DMS53 treated with DMSO at 0.1 percent for 48 hours (cell line): ENCODE data around the gene ZNF512.
A peak's percentile ranks its signal among the peaks of the same experiment; 100 is the strongest.
"Not testable (repeated sequence)": the region's sequence is repeated elsewhere in the genome, so short reads cannot be mapped to it uniquely, and the experiment has no call there.

Experiments used
- DNase-seq: peaks from one replicate; lab custom pipeline; 2025; ENCODE audit not compliant: unreplicated experiment; lab: John Stamatoyannopoulos, UW

Gene ZNF512

DNA sequence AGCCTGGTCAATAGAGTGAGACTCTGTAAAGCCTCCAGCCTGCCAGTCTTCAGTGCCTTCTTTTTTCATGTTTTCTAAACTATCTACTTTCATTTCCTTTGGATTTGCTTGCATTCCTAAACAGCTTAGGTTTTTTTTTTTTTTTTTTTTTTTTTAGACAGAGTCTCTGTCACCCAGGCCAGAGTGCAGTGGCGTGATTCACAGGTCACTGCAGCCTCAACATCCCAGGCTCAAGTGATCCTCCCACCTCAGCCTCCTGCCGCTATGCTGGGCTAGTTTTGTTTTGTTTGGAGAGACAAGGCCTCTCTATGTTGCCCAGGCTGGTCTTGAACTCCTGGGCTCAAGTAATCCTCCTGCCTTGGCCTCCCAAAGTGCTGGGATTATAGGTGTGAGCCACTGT lies 47.4 kb downstream of the ZNF512 start:
- DNase-seq: not testable (repeated sequence)

DNA sequence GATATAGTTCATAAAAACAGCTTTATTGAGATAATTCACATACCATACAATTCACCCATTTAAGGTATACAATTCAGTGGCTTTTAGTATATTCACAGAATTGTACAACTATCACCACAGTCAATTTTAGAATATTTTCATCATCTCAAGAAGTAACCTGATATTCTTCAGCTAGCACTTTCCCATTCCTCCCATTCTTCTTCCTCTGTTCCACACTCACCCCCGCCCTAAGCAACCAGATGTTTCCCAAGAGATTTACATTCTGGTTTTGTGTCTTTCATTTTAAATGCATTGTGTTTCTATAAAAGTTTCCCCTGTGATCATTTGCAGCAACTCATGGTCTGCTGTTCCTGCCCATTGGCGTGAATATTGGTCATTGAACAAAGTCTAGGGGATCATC lies 51.4 kb downstream of the ZNF512 start:
- DNase-seq: no peak

DNA sequence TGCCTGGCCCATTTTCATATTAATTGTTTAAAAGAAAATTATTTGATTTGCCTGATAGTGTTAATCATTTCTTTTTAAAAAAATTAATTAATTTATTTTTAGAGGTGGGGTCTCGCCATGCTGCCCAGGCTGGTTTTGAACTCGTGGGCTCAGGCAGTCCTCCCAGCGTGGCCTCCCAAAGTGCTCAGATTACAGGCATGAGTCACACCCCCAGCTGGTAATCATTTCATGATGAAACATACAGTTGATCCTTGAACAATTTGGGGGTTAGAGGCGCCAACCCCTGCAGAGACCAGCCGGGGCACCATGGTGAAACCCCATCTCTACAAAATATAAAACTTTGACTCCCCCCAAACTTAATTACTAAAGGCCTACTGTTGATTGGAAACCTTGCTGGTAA lies 53.9 kb downstream of the ZNF512 start:
- no peak for DNase-seq

DNA sequence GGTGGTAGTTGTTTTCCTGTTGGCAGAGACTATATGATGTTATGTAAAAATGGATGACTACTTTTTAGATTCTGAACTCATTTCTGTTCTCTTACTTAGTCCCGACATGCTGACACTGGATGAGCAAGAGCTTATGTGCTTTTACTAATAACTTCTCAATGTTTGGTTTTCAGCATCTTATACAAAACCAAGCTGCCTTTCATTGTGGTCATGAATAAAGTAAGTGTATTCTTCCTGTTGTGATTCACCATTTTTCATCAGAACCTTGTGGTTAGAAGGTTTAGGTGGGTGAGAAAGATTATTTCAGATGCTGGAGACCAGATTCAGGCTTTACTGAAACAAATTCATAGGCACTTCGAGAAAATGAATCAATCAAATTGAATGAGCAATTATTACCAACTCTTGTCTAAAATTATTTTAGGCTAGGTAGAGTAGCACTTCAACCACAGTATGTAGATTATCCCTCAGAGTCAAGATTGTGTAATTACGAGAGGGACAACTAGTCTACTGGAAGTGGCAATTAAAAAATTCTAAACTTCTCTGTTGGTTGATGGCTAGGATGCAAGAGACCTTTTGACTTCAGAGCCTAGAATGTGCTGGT lies 55.3 kb downstream of the ZNF512 start:
- no peak for DNase-seq

DNA sequence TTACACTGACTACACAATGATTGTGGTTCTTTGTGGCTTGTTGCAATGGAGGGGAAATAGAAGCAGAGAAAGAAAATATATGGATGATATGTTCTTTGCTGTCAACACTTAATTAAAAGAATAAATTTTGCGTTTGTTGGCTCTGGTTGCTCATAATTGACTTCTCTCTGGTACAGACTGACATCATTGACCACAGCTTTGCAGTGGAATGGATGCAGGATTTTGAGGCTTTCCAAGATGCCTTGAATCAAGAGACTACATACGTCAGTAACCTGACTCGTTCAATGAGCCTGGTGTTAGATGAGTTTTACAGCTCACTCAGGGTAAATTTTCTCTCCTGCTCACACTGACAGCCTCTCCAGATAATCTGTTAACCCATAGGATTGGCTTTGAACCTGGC lies 55.9 kb downstream of the ZNF512 start:
- no peak for DNase-seq

DNA sequence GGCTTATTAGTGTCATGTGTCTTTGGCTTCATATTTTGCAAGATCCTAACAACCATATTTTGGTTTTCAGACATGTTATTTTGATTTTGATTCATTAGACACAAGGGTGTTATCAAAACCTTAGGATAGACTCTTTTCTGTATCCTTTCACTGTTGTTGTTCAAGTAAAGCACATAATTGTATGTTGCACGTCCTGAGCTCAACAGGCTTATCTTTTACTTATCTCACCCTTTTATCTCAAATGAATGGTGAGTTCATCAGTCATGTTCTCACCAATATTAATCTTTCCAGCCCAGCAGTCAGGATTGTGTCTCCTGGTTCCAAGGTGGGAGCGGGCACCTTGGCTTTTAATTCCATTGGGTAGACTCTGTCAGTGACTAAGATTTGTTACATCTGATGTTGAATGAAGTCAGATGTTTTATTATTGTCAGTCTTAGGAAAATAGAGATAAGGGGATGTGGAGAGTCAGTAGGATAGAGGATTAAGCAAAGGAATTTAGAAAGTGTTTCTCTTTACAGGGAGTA lies 57.9 kb downstream of the ZNF512 start:
- no peak for DNase-seq

DNA sequence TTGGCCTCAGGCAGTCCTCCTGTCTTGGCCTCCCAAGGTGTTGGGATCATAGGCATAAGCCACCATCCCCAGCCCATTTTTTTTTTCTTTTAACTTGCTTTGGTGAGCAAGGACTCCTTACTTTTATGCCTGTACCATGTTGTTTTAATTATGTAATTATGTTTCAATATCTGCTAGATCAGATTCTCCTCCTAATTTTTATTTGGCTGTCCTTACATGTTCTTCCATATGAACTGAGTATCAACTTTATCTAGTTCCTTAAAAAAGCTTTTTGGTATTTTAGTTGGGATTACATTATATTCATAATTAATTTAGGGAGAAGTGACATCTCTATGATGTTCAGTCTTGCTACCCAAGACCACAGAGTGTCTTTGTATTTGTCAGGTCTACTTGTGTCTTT lies 62.4 kb downstream of the ZNF512 start:
- no peak for DNase-seq

DNA sequence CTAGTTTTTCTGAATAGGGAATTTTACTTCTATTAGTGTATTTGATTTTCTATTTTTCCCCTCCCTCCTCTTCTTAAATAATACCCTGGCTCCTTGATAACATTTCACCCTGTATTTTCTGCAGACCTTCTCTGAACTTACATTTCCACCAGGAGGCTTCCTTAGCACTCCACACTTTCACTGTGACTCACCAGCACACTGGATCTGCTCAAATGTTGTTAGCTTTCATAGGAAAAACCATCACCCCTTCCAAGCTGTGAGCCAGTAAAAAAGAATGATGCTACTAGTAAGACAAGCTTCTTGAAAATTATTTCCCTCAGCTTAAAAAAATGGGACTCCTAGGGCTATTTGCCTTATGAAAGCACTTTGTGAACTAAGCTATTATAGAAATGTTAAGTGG lies 64.4 kb downstream of the ZNF512 start:
- no peak for DNase-seq

DNA sequence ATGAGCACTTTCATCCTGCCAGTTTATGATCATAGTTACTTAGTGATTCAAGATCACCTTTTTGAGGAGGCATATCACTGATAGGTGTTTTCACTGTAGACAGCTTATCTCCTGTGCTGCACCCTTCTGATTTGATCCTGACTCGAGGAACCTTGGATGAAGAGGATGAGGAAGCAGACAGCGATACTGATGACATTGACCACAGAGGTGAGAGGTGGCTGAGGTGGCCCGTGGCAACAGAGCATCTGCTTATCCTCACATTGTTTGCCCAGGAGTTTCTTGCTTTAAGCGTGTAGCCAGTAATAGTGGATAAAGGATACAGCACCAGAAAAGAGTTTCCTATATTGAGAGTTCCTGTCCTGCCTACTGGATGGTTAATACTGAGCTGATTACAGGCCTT lies 64.9 kb downstream of the ZNF512 start:
- DNase-seq: no peak

DNA sequence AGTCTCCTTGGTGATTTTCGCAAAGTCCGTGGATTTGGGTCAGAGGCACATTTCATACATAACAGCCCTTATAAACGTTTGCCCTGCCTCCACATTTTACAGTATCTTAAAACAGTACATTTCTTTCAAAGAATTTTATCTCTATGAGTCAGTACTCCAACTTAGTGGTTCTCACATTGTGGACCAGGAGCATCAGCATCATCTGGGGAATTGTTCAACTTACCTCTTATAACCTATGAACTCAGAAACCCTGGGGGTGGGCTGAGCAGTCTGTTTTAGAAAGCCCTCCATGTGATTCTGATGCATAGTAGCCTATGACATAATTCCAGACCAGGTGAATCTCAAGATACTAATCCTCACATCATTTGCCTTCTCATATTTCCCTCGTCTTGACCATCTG lies 68.2 kb downstream of the ZNF512 start:
- no peak for DNase-seq

DNA sequence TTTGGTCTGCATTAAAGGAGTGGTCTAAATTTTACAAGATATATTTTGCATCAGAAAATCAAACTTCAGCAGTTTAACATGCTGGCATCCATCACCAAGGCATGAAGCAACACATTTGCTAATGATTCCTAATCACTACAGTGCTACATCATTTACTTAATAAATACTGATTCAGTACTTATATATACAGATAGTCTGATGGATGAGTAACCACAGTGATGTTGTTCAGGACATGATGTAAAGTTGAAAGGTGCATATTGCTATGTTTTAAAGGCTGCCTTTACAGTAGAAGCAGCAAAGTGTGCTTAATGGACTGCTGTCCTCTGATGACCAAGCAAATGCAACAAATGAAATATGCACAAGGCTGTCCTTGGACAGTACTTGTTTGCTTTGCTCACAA lies 69.5 kb downstream of the ZNF512 start:
- no peak for DNase-seq

DNA sequence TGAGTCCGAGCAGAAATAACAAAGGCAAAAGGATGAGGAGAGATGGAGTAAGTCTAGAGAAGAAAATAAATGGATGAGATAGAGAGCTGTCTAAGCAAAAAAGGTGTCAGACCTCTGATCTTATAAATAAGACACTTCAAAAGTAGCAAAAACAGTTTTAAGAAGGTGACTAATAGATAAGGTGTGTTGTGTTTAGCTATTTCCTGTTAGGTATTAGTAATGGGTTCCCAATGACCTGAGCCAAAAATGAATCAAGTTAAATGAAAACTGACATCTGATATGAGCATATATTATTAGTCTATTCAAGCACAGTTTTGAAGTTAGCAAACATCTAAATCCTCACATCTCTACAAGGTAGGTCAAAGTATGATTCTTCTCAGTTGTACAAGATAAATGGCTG lies 69.9 kb downstream of the ZNF512 start:
- DNase-seq: no peak

DNA sequence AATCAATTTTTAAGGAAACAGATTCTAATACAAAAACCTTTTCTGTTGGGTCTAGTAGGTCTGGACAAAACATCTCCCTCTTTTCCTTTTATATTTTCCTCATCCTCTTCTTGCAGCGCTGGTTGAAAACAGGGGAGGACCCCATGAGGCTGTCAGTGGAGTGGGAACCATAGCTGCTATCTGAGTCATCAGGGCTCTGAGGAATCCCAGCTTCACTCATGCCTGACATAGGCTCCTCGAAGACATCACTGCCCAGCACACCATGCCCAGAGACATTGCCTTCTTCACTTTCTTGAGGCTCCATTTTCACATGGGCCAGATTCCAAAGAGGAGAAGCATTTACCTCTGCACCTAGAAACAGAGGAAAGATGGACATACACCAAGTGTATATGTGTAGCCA lies 70.6 kb downstream of the ZNF512 start:
- no peak for DNase-seq

DNA sequence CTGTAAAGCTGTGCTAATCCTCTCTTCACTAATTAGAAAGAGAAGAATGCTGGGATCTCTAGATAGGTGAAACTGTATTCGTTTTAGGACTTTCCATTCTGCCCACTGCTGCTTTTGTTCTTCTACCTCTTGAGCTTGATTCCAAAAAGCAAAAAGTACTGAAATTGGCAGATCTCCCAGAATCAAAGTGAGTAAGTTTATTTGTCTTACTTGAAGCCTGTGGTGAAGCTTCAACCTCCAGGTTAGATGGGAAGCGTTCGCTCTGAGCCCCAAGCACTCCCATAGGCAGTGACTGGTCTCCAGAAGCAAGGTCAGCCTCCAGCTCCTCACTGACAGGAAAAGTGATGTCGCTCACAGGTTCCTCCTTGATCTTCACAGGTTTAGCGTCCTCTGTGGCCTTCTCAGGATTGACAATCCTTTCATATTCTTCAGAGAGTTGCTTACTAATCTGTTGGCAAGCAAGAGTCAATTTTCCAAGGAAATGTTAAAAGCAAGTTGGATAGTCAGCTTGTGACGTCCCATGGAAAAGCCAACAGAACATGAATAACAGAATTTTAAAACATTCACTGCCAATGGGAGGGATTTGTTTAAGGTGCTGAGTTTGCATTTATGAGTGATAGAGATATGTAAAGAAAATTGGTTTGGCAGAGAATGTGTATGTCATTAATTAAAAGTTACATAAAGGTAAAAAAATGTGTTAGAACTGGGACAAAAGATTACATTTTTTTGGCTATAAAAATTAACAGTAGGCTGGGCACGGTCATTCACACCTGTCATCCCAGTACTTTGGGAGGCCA lies 72.5 kb downstream of the ZNF512 start:
- no peak for DNase-seq

DNA sequence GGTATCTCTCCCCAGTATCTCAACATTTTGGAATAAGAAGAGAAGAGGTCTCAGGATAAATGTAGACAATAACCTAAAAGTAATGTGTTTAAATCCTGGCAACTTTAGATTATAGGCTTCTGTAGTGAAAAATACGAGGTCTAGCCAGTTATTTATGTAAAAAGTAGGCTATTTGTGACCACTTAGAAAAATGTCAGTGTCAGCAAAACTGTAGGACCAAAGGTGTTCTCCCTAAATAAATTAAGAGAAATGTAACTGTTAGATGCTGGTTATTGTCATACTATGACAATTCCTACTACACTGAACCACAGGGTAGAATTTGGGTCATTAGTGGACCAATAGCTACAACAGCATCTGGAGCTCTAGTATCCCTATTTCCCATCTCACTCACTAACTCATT lies 78.5 kb downstream of the ZNF512 start:
- DNase-seq: no peak

DNA sequence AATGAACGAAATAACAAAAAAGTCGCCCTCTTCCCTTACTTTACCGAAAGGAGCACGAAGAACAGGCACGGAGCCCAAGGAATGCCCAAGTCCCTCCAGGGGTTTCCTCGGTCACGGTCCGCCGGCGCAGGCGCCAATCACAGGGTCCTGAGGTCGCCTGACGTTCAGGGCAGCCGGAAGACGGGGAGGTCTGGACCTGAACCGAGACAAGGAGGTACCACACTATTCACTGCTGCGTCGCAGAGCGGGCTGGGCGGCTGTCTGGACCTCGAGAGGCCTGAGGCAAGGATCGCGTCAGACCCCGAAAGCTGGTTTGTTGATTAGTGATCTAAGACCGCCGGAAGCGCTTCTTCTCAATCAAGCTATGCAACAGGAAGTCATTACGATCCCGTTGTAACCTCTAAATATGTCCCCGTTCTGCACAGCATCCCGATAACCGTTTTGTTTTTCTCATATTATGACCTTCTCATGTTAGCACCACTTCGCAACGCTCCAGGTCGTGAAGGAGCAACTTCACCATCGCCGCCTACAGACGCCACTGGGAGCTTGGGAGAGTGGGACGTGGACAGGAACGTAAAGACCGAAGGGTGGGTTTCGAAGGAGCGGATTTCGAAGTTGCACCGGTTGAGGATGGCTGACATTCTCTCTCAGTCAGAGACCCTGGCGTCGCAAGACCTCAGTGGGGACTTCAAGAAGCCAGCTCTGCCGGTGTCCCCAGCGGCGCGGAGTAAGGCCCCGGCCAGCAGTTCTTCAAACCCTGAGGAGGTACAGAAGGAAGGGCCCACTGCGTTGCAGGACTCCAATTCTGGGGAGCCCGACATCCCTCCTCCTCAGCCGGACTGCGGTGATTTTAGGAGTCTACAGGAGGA lies 80.7 kb downstream of the ZNF512 start, which contains the start of the genes SLC4A1AP and SUPT7L:
SLC4A1AP (plus strand) TSS at position 605 of the 869 bp plus-strand sequence; CDS start at position 631, 26 bp downstream.
SUPT7L (minus strand) TSS at position 330 of the 869 bp plus-strand sequence. CDS start 1,422 bp downstream, outside the sequence.
- DNase-seq: peak; percentile 58

DNA sequence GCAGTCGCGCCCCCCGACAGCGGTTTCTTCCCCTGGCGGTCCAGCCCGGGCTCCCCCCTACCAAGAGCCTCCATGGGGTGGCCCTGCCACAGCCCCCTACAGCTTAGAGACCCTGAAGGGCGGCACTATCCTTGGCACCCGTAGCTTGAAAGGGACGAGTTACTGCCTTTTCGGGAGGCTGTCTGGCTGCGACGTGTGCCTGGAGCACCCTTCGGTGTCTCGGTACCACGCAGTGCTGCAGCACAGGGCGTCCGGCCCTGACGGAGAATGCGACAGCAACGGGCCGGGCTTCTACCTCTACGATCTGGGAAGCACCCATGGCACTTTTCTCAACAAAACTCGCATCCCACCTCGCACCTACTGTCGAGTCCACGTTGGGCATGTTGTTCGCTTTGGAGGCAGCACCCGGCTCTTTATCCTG lies 81.3 kb downstream of the ZNF512 start:
- no peak for DNase-seq

DNA sequence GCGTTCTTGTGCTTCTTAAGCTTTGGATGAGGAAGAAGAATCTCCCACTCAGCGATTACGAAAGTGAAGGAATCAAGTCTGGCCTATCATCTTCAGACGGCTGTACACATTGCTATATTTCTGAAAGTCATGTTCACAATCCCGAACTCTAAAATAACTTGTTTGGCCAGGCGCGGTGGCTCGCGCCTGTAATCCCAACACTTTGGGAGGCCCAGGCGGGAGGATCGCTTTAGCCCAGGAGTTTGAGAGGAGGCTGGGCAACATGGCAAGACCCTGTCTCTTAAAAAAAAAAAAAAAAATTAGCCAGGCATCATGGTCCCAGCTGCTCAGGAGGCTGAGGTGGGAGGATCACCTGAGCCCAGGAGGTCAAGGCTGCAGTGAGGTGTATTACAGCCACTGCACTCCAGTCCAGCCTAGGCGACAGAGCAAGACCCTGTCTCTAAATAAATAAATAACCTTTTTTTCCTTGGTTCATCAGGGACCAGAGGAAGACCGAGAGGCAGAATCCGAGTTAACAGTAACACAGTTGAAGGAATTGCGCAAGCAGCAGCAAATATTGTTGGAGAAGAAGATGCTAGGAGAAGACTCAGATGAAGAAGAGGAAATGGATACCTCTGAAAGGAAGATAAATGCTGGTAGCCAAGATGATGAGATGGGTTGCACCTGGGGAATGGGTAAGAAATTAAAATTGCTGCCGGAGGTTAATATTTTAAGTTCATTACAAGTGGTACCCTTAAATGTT lies 82.0 kb downstream of the ZNF512 start:
- no peak for DNase-seq

DNA sequence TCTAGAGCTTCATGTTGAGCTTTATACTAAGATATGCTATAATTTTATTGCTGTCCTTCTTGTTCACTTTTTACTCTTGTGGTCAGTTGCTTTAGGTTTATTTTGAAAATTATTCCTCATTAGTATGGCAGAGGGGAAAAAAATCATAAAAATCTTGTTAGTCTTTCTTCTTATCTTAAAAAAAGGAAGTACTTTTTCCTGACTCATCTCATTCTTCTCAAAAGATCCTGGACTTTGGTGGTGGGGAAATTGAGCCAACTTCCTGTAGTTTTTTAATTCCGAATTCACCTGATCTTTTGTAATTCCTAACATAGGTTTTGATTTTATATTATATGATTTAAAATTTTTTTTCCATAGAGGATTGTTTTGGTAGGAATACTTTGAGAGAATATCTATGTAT lies 84.6 kb downstream of the ZNF512 start:
- no peak for DNase-seq

DNA sequence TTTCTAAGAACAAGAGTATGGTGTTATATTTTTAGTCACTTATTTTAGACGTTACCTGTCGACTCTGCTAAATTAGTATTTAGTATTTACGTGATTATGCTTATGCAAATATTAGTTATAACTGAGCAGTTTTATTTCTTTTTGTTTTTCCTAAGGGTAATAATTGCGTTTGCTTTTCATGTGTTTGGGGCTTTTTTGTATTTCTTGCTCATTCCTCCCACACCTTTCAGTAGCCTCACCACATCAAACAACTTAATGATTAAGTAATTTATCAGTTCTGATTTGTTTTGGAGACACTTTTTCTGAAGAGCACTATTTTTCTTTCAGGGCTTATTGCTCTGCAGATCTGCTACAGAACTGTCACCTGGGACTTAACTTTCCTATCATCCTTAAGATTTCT lies 88.4 kb downstream of the ZNF512 start:
- DNase-seq: no peak
